ENCODE results near the gene KLHL24.
"Not testable (repeated sequence)": the region's sequence is repeated elsewhere in the genome, so short reads cannot be mapped to it uniquely, and the experiment has no call there.

KLHL24 gene

DNA sequence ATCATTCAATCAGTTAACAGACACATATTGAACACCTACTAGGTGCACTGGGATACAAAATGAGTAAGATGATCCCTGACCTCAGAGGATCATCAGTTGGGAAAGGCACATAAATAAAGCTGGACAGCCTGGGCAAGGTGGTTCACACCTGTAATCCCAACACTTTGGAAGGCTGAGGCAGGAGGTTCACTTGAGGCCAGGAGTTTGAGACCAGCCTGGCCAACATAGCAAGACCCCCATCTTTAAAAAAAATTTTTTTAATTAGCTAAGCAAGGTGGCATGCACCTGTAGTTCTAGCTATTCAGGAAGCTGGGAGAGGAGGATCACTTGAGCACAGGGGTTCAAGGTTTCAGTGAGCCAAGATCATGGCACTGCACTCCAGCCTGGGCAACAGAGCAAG is 3.7 kb upstream of the KLHL24 start:
- no peak for DNase-seq (ENCODE audit: low read depth)
- H3K4me3 ChIP-seq (ENCODE audit: low read depth, low read length): no peak overlapping the region
- TF ChIP-seq CTCF (IDR thresholded peaks at IDR 0.05; ENCODE audit: low read depth, low read length) (no peak), MAX (IDR thresholded peaks at IDR 0.05; ENCODE audit: low read depth, low read length) (no peak), MYC (IDR thresholded peaks at IDR 0.05; ENCODE audit: low read depth, low read length) (no peak), POLR2A (IDR thresholded peaks at IDR 0.05; ENCODE audit: extremely low read depth, insufficient read length) (no peak)

DNA sequence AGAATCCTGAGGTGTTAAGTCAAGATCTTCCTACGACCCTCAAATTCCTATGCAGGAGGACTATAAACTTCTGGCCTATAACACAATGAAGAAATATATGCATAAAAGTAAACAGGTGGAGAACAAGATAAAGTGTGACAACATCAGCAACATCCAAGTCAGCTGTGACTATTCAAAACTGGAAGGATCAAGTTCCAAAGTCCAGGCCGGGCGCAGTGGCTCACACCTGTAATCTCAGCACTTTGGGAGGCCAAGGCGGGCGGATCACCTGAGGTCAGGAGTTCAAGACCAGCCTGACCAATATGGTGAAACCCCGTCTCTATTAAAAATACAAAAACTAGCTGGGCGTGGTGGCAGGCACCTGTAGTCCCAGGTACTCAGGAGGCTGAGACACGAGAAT is 2.7 kb upstream of the KLHL24 start:
- not testable (repeated sequence) for DNase-seq (ENCODE audit: low read depth)

DNA sequence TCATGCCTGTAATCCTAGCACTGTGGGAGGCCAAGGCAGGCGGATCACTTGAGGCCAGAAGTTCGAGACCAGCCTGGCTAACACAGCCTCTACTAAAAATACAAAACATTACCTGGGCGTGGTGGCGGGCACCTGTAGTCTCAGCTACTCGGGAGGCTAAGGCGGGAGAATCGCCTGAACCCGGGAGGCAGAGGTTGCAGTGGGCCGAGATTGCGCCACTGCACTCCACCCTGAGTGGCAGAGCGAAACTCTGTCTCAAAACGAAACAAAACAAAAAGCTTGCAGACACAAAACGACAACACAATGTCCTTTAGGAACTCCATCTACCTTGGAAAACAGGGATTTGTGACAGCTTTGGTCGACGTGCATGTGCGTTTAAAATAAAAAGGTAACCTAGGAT is 716 bp upstream of the KLHL24 start:
- no peak for TF ChIP-seq MAX (IDR thresholded peaks at IDR 0.05; ENCODE audit: low read depth, low read length)
- no peak for TF ChIP-seq CTCF (IDR thresholded peaks at IDR 0.05; ENCODE audit: low read depth, low read length)
- no peak for TF ChIP-seq POLR2A (IDR thresholded peaks at IDR 0.05; ENCODE audit: extremely low read depth, insufficient read length)
- H3K4me3 ChIP-seq (ENCODE audit: low read depth, low read length): no peak overlapping the region
- DNase-seq (ENCODE audit: low read depth): peak; percentile 7

More for the DNA sequence above, 2.7 kb upstream of the KLHL24 start:
- not testable (repeated sequence) for H3K4me3 ChIP-seq (ENCODE audit: low read depth, low read length)

- no peak for DNase-seq (ENCODE audit: low read depth)
- H3K4me3 ChIP-seq (ENCODE audit: low read depth, low read length): peak overlapping the region; percentile 70
- TF ChIP-seq MAX (IDR thresholded peaks at IDR 0.05; ENCODE audit: low read depth, low read length) (no peak), POLR2A (IDR thresholded peaks at IDR 0.05; ENCODE audit: extremely low read depth, insufficient read length) (no peak), MYC (IDR thresholded peaks at IDR 0.05; ENCODE audit: low read depth, low read length) (no peak), CTCF (IDR thresholded peaks at IDR 0.05; ENCODE audit: low read depth, low read length) (no peak)
These were observed 354 bp upstream of the KLHL24 start for GRCh38 chr3:183635107-183635430.

- DNase-seq (ENCODE audit: low read depth): peak; percentile 97
- peak overlapping the region; percentile 70 for H3K4me3 ChIP-seq (ENCODE audit: low read depth, low read length)
- peak; percentile 64 for TF ChIP-seq POLR2A (IDR thresholded peaks at IDR 0.05; ENCODE audit: extremely low read depth, insufficient read length)
- TF ChIP-seq CTCF (IDR thresholded peaks at IDR 0.05; ENCODE audit: low read depth, low read length): no peak
- TF ChIP-seq MAX (IDR thresholded peaks at IDR 0.05; ENCODE audit: low read depth, low read length): peak; percentile 85
- peak; percentile 88 for TF ChIP-seq MYC (IDR thresholded peaks at IDR 0.05; ENCODE audit: low read depth, low read length)
These were observed 1.0 kb downstream of the KLHL24 start for GRCh38 chr3:183636221-183637105.

DNA sequence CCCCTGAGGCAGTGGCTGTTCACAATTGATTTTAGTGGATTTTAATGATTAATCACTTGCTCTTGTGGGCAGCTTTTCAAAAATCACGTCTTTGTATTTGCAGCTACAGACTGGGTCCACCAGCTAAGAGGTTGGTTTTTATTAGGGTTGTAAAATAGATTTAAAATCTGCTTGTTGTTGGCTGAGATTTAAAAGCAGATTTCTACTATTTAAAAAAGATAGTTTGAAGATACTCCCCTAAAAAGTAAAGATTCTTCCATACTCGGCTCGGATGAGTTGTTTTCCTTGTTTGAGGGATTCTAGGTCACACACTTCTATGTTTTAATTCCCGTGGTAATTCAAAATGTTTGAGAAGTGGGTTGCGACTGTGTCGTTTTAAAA is 1.7 kb downstream of the KLHL24 start:
- peak overlapping the region; percentile 70 for H3K4me3 ChIP-seq (ENCODE audit: low read depth, low read length)
- DNase-seq (ENCODE audit: low read depth): no peak
- TF ChIP-seq MAX (IDR thresholded peaks at IDR 0.05; ENCODE audit: low read depth, low read length) (no peak), MYC (IDR thresholded peaks at IDR 0.05; ENCODE audit: low read depth, low read length) (no peak)

- H3K4me3 ChIP-seq (ENCODE audit: low read depth, low read length): peak overlapping the region; percentile 70
- not testable (repeated sequence) for DNase-seq (ENCODE audit: low read depth)
These were observed 2.2 kb downstream of the KLHL24 start for GRCh38 chr3:183637633-183638032.

All from NB4 (cell line).